IPS-20b (cell line): Measurements from ENCODE around the gene NSG1.

Experiments
- H3K27ac ChIP-seq: one replicate; pipeline ENCODE4 v1.5.1; 2013; ENCODE audit warnings: low read length
- H3K27me3 ChIP-seq: 2 replicates; pipeline ENCODE4 v1.6.1; 2013; ENCODE audit warnings: mild to moderate bottlenecking, low read length, inconsistent platforms; ENCODE audit not compliant: insufficient read depth
- H3K36me3 ChIP-seq: 2 replicates; pipeline ENCODE4 v1.6.1; 2013; ENCODE audit warnings: low read depth, mild to moderate bottlenecking, inconsistent platforms, low read length, moderate library complexity; ENCODE audit not compliant: insufficient read depth
- H3K4me1 ChIP-seq: 2 replicates; pipeline ENCODE4 v1.6.1; 2013; ENCODE audit warnings: mild to moderate bottlenecking, control low read depth, inconsistent platforms, low read length, moderate library complexity; ENCODE audit not compliant: insufficient read depth
- H3K4me3 ChIP-seq: 2 replicates; pipeline ENCODE4 v1.5.1; 2013; ENCODE audit warnings: mild to moderate bottlenecking, low read length, inconsistent platforms
- H3K9ac ChIP-seq: 2 replicates; pipeline ENCODE4 v1.6.1; 2013; ENCODE audit warnings: low read depth, mild to moderate bottlenecking, inconsistent platforms, low read length, moderate library complexity
- H3K9me3 ChIP-seq: 2 replicates; pipeline ENCODE4 v1.6.1; 2013; ENCODE audit warnings: mild to moderate bottlenecking, low read depth, low read length, inconsistent platforms; ENCODE audit not compliant: insufficient read depth

Gene NSG1

GRCh38 chr4:4390515-4391240 is 3.8 kb downstream of the NSG1 start:
- Histone ChIP-seq H3K36me3 (peaks cover 22% of the 10 kb centered on the region; the same call in 1 of the 2 replicates), H3K4me1 (no peaks in the 10 kb centered on the region; the same call in 1 of the 2 replicates), H3K9me3 (no peaks in the 10 kb centered on the region), H3K27ac (no peak overlapping the region), H3K9ac (no peak overlapping the region), H3K4me3 (no peak overlapping the region), H3K27me3 (peaks cover 53% of the 10 kb centered on the region)

- H3K36me3 ChIP-seq = peaks cover 22% of the 10 kb centered on the region; the same call in 1 of the 2 replicates
- no peak overlapping the region for H3K27ac ChIP-seq
Observed at GRCh38 chr4:4391866-4392265, 5.0 kb downstream of the NSG1 start.

GRCh38 chr4:4392501-4393183 is 5.7 kb downstream of the NSG1 start:
- Histone ChIP-seq H3K36me3 (peaks cover 22% of the 10 kb centered on the region; the same call in 1 of the 2 replicates), H3K4me1 (peaks cover 4% of the 10 kb centered on the region; the same call in 1 of the 2 replicates), H3K27ac (no peak overlapping the region), H3K4me3 (no peak overlapping the region), H3K27me3 (peaks cover 33% of the 10 kb centered on the region), H3K9me3 (no peaks in the 10 kb centered on the region), H3K9ac (no peak overlapping the region)

More at GRCh38 chr4:4391866-4392265, 5.0 kb downstream of the NSG1 start:
- H3K4me3 ChIP-seq = no peak overlapping the region
- no peak overlapping the region for H3K9ac ChIP-seq
- H3K4me1 ChIP-seq = peaks cover 4% of the 10 kb centered on the region; the same call in 1 of the 2 replicates
- peaks cover 41% of the 10 kb centered on the region for H3K27me3 ChIP-seq
- no peaks in the 10 kb centered on the region for H3K9me3 ChIP-seq

- no peak overlapping the region for H3K4me3 ChIP-seq
- H3K36me3 ChIP-seq = peaks cover 27% of the 10 kb centered on the region; the same call in 1 of the 2 replicates
- H3K27ac ChIP-seq = no peak overlapping the region
- H3K9ac ChIP-seq = no peak overlapping the region
- H3K27me3 ChIP-seq = peaks cover 13% of the 10 kb centered on the region
- H3K4me1 ChIP-seq = peaks cover 4% of the 10 kb centered on the region; the same call in 1 of the 2 replicates
- no peaks in the 10 kb centered on the region for H3K9me3 ChIP-seq
Observed at GRCh38 chr4:4394644-4395043, 7.7 kb downstream of the NSG1 start.

GRCh38 chr4:4395371-4395770 is 8.5 kb downstream of the NSG1 start:
- peaks cover 27% of the 10 kb centered on the region; the same call in 1 of the 2 replicates for H3K36me3 ChIP-seq
- peaks cover 6% of the 10 kb centered on the region; the same call in 1 of the 2 replicates for H3K27me3 ChIP-seq
- no peaks in the 10 kb centered on the region; the same call in 1 of the 2 replicates for H3K9me3 ChIP-seq
- no peak overlapping the region for H3K4me3 ChIP-seq
- peaks cover 4% of the 10 kb centered on the region; the same call in 1 of the 2 replicates for H3K4me1 ChIP-seq
- H3K27ac ChIP-seq = no peak overlapping the region
- H3K9ac ChIP-seq = no peak overlapping the region

GRCh38 chr4:4395849-4396627 is 9.1 kb downstream of the NSG1 start:
- no peaks in the 10 kb centered on the region; the same call in 1 of the 2 replicates for H3K9me3 ChIP-seq
- peaks cover 4% of the 10 kb centered on the region; the same call in 1 of the 2 replicates for H3K4me1 ChIP-seq
- no peak overlapping the region for H3K27ac ChIP-seq
- H3K27me3 ChIP-seq = peaks cover 3% of the 10 kb centered on the region; the same call in 1 of the 2 replicates
- no peak overlapping the region for H3K4me3 ChIP-seq
- H3K36me3 ChIP-seq = peaks cover 26% of the 10 kb centered on the region; the same call in 1 of the 2 replicates
- no peak overlapping the region for H3K9ac ChIP-seq

GRCh38 chr4:4396628-4397440 is 9.9 kb downstream of the NSG1 start:
- H3K9ac ChIP-seq = no peak overlapping the region
- peaks cover 18% of the 10 kb centered on the region; the same call in 1 of the 2 replicates for H3K36me3 ChIP-seq
- peaks cover 4% of the 10 kb centered on the region; the same call in 1 of the 2 replicates for H3K4me1 ChIP-seq
- H3K27me3 ChIP-seq = no peaks in the 10 kb centered on the region
- H3K27ac ChIP-seq = no peak overlapping the region
- H3K4me3 ChIP-seq = no peak overlapping the region
- H3K9me3 ChIP-seq = no peaks in the 10 kb centered on the region; the same call in 1 of the 2 replicates

- Histone ChIP-seq H3K27ac (no peak overlapping the region), H3K4me3 (no peak overlapping the region), H3K27me3 (no peaks in the 10 kb centered on the region), H3K9ac (no peak overlapping the region), H3K9me3 (no peaks in the 10 kb centered on the region; the same call in 1 of the 2 replicates), H3K4me1 (peaks cover 4% of the 10 kb centered on the region; the same call in 1 of the 2 replicates), H3K36me3 (peaks cover 12% of the 10 kb centered on the region; the same call in 1 of the 2 replicates)
Observed at GRCh38 chr4:4397441-4397819, 10.5 kb downstream of the NSG1 start.

GRCh38 chr4:4398430-4398829 is 11.5 kb downstream of the NSG1 start:
- H3K27ac ChIP-seq = no peak overlapping the region
- peaks cover 4% of the 10 kb centered on the region; the same call in 1 of the 2 replicates for H3K4me1 ChIP-seq
- peaks cover 7% of the 10 kb centered on the region; the same call in 1 of the 2 replicates for H3K36me3 ChIP-seq
- H3K9me3 ChIP-seq = no peaks in the 10 kb centered on the region; the same call in 1 of the 2 replicates
- H3K9ac ChIP-seq = no peak overlapping the region
- no peak overlapping the region for H3K4me3 ChIP-seq
- no peaks in the 10 kb centered on the region for H3K27me3 ChIP-seq

- Histone ChIP-seq H3K4me1 (peaks cover 4% of the 10 kb centered on the region; the same call in 1 of the 2 replicates), H3K4me3 (no peak overlapping the region), H3K36me3 (peaks cover 4% of the 10 kb centered on the region; the same call in 1 of the 2 replicates), H3K27me3 (no peaks in the 10 kb centered on the region), H3K9me3 (no peaks in the 10 kb centered on the region; the same call in 1 of the 2 replicates), H3K9ac (no peak overlapping the region), H3K27ac (no peak overlapping the region)
Observed at GRCh38 chr4:4401036-4401435, 14.1 kb downstream of the NSG1 start.
